Endothelial cell of umbilical vein (primary cell): Measurements from ENCODE around the gene CPNE5. TPM values are rescaled to one million over a fixed set of nuclear protein-coding genes. Genes with fewer than 3 reads are reported as not detected.
A peak's percentile ranks its signal among the peaks of the same experiment; 100 is the strongest.

Experiments used
- BruUV-seq: library from RNA; stranded (reverse); fragments of 400-500 nt; replicated peaks from 2 replicates; lab custom pipeline; 2021; lab: Mats Ljungman, UMichigan
- CTCF ChIA-PET: fragments of 300-600, 350-600 bp; sonication (Branson Sonifier 250); formaldehyde crosslinking; loops from one replicate; lab custom pipeline; 2021; ENCODE audit warnings: antibody characterized with exemption, inconsistent platforms; lab: Charles Lee
- POLR2A ChIA-PET: fragments of 300-600, 350-600 bp; sonication (Branson Sonifier 250); formaldehyde crosslinking; loops from one replicate; lab custom pipeline; 2021; ENCODE audit warnings: antibody characterized with exemption, inconsistent platforms; lab: Charles Lee
- DNase-seq: peaks from one replicate; pipeline ENCODE4 v3.0.0-alpha.2; 2011; ENCODE audit warnings: low read depth, low spot score
- FAIRE-seq: peaks from 2 replicates; lab custom pipeline; 2011; peaks lifted over from hg19 to GRCh38; lab: Jason Lieb, UNC
- H2AFZ ChIP-seq: 2 replicates; pipeline ENCODE4 v1.6.0; 2012; ENCODE audit warnings: low read depth, low read length, control low read depth, inconsistent platforms
- H3K27ac ChIP-seq: 2 replicates; pipeline ENCODE4 v1.5.1; 2011; ENCODE audit warnings: low read depth, mild to moderate bottlenecking, control low read depth, low read length, moderate library complexity; ENCODE audit not compliant: insufficient read depth
- H3K27me3 ChIP-seq, 2 experiments: 2 replicates each; pipeline versions ENCODE4 v1.6.0 to v1.6.1; 2011; ENCODE audit warnings: low read length in 2 of 2, mixed read lengths in 1 of 2; ENCODE audit not compliant: control insufficient read depth in 2 of 2, insufficient read depth in 2 of 2
- H3K36me3 ChIP-seq, 2 experiments: 2 replicates in 1 of 2; 3 replicates in 1 of 2; pipeline ENCODE4 v1.5.1; 2011; ENCODE audit warnings: low read length in 2 of 2, mild to moderate bottlenecking in 1 of 2, moderate library complexity in 1 of 2; ENCODE audit not compliant: control insufficient read depth in 2 of 2, insufficient read depth in 2 of 2; ENCODE audit errors: extremely low read depth in 1 of 2
- H3K4me1 ChIP-seq: 3 replicates; pipeline ENCODE4 v1.5.1; 2011; ENCODE audit warnings: mild to moderate bottlenecking, low read length; ENCODE audit not compliant: control insufficient read depth, insufficient read depth; ENCODE audit errors: extremely low read depth
- H3K4me2 ChIP-seq: 2 replicates; pipeline ENCODE4 v1.6.1; 2011; ENCODE audit warnings: low read length, control low read depth, mixed read lengths; ENCODE audit not compliant: insufficient read depth
- H3K4me3 ChIP-seq, 3 experiments: fragments of 200-600 bp in 1 of 3; sonication (generic), shearing (Covaris generic) in 1 of 3; replicated peaks in 1 of 3; 2 replicates each; pipeline ENCODE4 v1.5.1; 2011 to 2016; ENCODE audit warnings: control low read depth in 3 of 3, low read length in 3 of 3, mild to moderate bottlenecking in 2 of 3, inconsistent platforms in 1 of 3, low read depth in 1 of 3, moderate library complexity in 1 of 3; ENCODE audit not compliant: insufficient read depth in 1 of 3
- H3K79me2 ChIP-seq: 2 replicates; pipeline ENCODE4 v1.6.0; 2012; ENCODE audit warnings: low read length, inconsistent platforms; ENCODE audit not compliant: control insufficient read depth, insufficient read depth
- H3K9ac ChIP-seq: replicated peaks from 2 replicates; pipeline ENCODE3; 2011; ENCODE audit warnings: low read length, control low read depth; ENCODE audit not compliant: insufficient read depth; ENCODE audit errors: extremely low read depth
- H3K9me1 ChIP-seq: replicated peaks from 3 replicates; pipeline ENCODE4 v1.6.0; 2011; ENCODE audit warnings: mild to moderate bottlenecking, low read length; ENCODE audit not compliant: control insufficient read depth, insufficient read depth; ENCODE audit errors: extremely low read depth
- H3K9me3 ChIP-seq: replicated peaks from 2 replicates; pipeline ENCODE4 v1.5.1; 2012; ENCODE audit warnings: low read length, inconsistent platforms; ENCODE audit not compliant: control insufficient read depth, insufficient read depth
- H4K20me1 ChIP-seq: replicated peaks from 2 replicates; pipeline ENCODE3; 2011; ENCODE audit warnings: mild to moderate bottlenecking, low read length; ENCODE audit not compliant: control insufficient read depth, insufficient read depth; ENCODE audit errors: extremely low read depth
- EZH2 ChIP-seq: IDR thresholded peaks from 2 replicates; pipeline ENCODE4 v1.6.1; 2012; ENCODE audit warnings: borderline replicate concordance, low read depth, mild to moderate bottlenecking, moderate library complexity, low read length, inconsistent platforms; ENCODE audit not compliant: severe bottlenecking
- FOS ChIP-seq: IDR thresholded peaks from 2 replicates; pipeline ENCODE4 v1.6.1; 2011; ENCODE audit warnings: mild to moderate bottlenecking, low read length, moderate library complexity, borderline replicate concordance; ENCODE audit not compliant: insufficient read depth
- GATA2 ChIP-seq: IDR thresholded peaks from 2 replicates; pipeline ENCODE4 v1.7.0; 2011; ENCODE audit warnings: low read depth, mild to moderate bottlenecking, moderate library complexity, mixed read lengths, low read length; ENCODE audit not compliant: insufficient read length, insufficient read depth
- JUN ChIP-seq: IDR thresholded peaks from 2 replicates; pipeline ENCODE4 v1.6.1; 2011; ENCODE audit warnings: borderline replicate concordance, low read depth; ENCODE audit not compliant: insufficient read length, insufficient read depth
- MYC ChIP-seq: IDR thresholded peaks from one replicate; pipeline ENCODE4 v1.6.1; 2011; ENCODE audit warnings: mild to moderate bottlenecking, low read depth, low read length
- POLR2AphosphoS5 ChIP-seq: IDR thresholded peaks from 2 replicates; pipeline ENCODE4 v1.6.1; 2012; ENCODE audit warnings: low read depth, mild to moderate bottlenecking, control low read depth, low read length, moderate library complexity; ENCODE audit not compliant: insufficient read depth
- dilution Hi-C: fragments of 300-500 bp; cut with MboI; formaldehyde crosslinking; loops from one replicate; pipeline ENCODE4 v1.15.0; 2019; ENCODE audit warnings: low sequenced_read_pairs; ENCODE audit not compliant: extremely low pct_ligation_motif_present
- intact Hi-C: fragments of 100-400 bp; cut with micrococcal nuclease; formaldehyde crosslinking; loops from one replicate; pipeline ENCODE4 v1.10.0; 2022
- polyA plus RNA-seq, 4 experiments: library from polyadenylated mRNA; depleted of rRNA in 3 of 4; stranded (reverse) in 3 of 4; unstranded in 1 of 4; fragments of >200 nt; gene quantifications; 2 replicates each; pipeline versions ENCODE4 v1.2.1 to v1.2.3, GENCODE V29; 2011 to 2012; ENCODE audit warnings: missing spikeins in 1 of 4
- total RNA-seq: library from RNA; stranded (reverse); gene quantifications from 2 replicates; pipeline ENCODE4 v1.2.3, GENCODE V29; 2021
- TF ChIP-seq, protein P1 (sequence below), 2 donors: IDR thresholded peaks; 1 replicate in 1 of 2; 2 replicates in 1 of 2; pipeline ENCODE4 v1.5.1; 2011; ENCODE audit warnings: low read length in 2 of 2, mild to moderate bottlenecking in 2 of 2, moderate library complexity in 2 of 2, control low read depth in 1 of 2, inconsistent platforms in 1 of 2, low read depth in 1 of 2; ENCODE audit not compliant: insufficient read depth in 1 of 2; ENCODE audit errors: extremely low read depth in 1 of 2
- TF ChIP-seq, protein P2 (sequence below): IDR thresholded peaks from 2 replicates; pipeline ENCODE4 v1.6.1; 2011; ENCODE audit not compliant: insufficient read depth, insufficient read length

CPNE5 gene
- total and polyA plus RNA-seq, 2 donors (not counting 3 experiments of a cell fraction or from before 2014, with no cell fraction given), result 18.8 to 49.4 TPM

DNA sequence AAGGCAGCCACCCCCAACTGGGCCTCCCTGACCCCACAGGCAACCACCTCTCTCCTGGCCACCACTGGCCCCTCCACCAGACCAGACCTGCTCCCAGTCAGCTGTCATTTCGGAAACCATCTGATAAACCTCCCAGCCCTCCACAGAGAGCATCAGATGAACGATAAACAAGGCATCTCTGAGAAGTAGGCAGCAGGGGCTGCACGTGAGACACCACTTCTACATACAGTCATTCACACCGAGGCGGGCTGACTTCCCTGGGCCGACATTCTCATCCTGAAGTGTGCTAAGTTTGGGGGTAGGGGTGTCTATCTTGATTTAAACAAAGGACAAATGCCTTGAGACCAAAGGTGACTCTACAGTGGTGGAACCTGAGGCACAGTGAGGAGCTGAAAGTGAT, 13.8 kb downstream of the CPNE5 start:
- FAIRE-seq (no peak), DNase-seq (no peak)
- no peaks in the 10 kb centered on the region for H4K20me1 ChIP-seq
- no peak overlapping the region for H3K4me3 ChIP-seq
- TF ChIP-seq EZH2 (no peak), FOS (no peak), GATA2 (no peak), MYC (no peak), POLR2AphosphoS5 (no peak), JUN (no peak)
- TF ChIP-seq, protein P1, sequence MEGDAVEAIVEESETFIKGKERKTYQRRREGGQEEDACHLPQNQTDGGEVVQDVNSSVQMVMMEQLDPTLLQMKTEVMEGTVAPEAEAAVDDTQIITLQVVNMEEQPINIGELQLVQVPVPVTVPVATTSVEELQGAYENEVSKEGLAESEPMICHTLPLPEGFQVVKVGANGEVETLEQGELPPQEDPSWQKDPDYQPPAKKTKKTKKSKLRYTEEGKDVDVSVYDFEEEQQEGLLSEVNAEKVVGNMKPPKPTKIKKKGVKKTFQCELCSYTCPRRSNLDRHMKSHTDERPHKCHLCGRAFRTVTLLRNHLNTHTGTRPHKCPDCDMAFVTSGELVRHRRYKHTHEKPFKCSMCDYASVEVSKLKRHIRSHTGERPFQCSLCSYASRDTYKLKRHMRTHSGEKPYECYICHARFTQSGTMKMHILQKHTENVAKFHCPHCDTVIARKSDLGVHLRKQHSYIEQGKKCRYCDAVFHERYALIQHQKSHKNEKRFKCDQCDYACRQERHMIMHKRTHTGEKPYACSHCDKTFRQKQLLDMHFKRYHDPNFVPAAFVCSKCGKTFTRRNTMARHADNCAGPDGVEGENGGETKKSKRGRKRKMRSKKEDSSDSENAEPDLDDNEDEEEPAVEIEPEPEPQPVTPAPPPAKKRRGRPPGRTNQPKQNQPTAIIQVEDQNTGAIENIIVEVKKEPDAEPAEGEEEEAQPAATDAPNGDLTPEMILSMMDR (IDR thresholded peaks at IDR 0.05; ENCODE audit: extremely low read depth in 1 of 2, insufficient read depth in 1 of 2, low read depth in 1 of 2, low read length in 2 of 2), result no peak
- TF ChIP-seq, protein P2, sequence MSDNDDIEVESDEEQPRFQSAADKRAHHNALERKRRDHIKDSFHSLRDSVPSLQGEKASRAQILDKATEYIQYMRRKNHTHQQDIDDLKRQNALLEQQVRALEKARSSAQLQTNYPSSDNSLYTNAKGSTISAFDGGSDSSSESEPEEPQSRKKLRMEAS, result no peak
- peak overlapping the region; percentile 29 for H3K4me2 ChIP-seq
- BruUV-seq, result no TSS peak
- POLR2A ChIA-PET, result no interaction called here
- H3K9me1 ChIP-seq, result no peaks in the 10 kb centered on the region
- peaks cover 4 to 8% of the 10 kb centered on the region in 2 experiments for H3K36me3 ChIP-seq
- H3K4me1 ChIP-seq, result peaks cover 89% of the 10 kb centered on the region
- intact Hi-C loops (no loop called here), dilution Hi-C loops (no loop called here)
- H3K27ac ChIP-seq, result peak overlapping the region; percentile 100
- H3K27me3 ChIP-seq, result no peaks in the 10 kb centered on the region
- CTCF ChIA-PET, result interaction anchor here (1.7 to 4.9 kb wide), 2 partner anchors 26 to 88 kb away, joined by 5 to 41 read pairs; no protein-coding TSS in a partner anchor
- H3K79me2 ChIP-seq, result peaks cover 3% of the 10 kb centered on the region
- peak overlapping the region; percentile 32 for H3K9ac ChIP-seq
- no peaks in the 10 kb centered on the region for H3K9me3 ChIP-seq
- H2AFZ ChIP-seq, result no peak overlapping the region
